NCI-H226 (cell line): ENCODE results near the gene SMG5.

Experiments used
- DNase-seq: peaks from one replicate; pipeline ENCODE4 v3.0.0-alpha.2; 2015

SMG5 gene

GRCh38 chr1:156279837-156280236 is 2.8 kb downstream of the SMG5 start:
- no peak for DNase-seq

- DNase-seq, result peak; percentile 28
Measured at GRCh38 chr1:156276966-156277381, 5.7 kb downstream of the SMG5 start.

DNA sequence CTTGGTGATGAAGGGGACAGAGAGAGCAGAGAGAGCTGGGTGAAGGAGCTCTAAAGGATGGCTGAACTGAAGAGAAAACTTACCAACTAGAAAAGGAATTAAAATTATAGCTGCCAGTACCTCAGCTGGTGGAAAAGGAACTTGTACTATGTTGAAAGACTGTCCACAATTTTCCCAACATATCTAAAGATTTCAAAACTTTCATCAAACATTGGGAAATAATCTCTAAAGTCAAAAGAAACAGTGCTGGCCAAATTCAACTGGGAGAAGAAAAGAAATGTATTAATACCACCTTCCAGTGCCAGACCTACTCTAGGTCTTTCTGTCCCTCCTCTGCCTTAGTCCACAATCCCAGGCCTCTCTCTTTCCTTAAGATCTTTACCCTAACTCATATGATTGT is 6.1 kb downstream of the SMG5 start:
- no peak for DNase-seq

GRCh38 chr1:156270314-156270713 is 12.3 kb downstream of the SMG5 start:
- DNase-seq, result no peak

- DNase-seq, result peak; percentile 70
Measured at GRCh38 chr1:156268336-156268735, 14.3 kb downstream of the SMG5 start.

DNA sequence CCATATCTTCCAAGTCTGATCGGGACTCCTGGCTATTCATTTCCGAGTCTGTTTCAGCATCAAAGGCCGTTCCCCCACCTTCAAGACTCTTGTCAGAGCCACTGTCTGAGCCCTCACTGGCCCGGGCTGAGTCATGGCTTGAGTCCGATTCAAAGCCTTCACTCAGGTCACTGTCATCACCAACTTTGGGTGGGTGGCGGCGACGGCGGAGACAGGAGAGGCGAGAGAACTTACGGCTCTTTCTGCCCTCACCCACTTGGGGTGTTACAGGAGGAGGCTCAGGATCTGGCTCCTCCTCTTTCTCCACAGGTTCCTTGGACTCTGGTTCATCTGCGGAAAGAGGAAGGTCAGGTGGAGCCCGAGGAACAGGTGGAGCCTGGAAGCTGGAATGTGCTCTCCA is 16.6 kb downstream of the SMG5 start:
- DNase-seq, result no peak

- no peak for DNase-seq
Measured at GRCh38 chr1:156263288-156263655, 19.4 kb downstream of the SMG5 start.

GRCh38 chr1:156262461-156263287 is 20.0 kb downstream of the SMG5 start:
- DNase-seq, result peak; percentile 71

- DNase-seq, result no peak
Measured at GRCh38 chr1:156260896-156261295, 21.7 kb downstream of the SMG5 start.

DNA sequence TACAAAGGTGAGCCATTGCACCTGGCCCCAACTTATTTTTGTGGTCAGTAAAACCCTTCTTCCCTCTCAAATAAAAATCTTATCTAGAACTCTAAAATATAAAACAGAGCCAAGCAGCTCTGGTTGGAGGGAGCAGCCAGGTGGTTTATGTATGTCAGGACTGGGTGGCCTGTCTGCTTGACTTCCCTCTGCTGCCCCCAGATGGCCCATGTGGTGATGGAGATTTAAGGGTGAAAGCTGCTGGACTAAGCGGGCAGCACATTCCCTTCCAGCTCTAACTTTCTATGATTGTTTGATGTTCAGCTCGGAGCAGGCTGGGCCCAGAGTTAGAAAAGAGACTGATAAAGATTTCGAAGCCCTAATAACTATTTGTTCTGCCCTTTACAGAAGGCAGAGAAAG is 22.8 kb downstream of the SMG5 start:
- no peak for DNase-seq

DNA sequence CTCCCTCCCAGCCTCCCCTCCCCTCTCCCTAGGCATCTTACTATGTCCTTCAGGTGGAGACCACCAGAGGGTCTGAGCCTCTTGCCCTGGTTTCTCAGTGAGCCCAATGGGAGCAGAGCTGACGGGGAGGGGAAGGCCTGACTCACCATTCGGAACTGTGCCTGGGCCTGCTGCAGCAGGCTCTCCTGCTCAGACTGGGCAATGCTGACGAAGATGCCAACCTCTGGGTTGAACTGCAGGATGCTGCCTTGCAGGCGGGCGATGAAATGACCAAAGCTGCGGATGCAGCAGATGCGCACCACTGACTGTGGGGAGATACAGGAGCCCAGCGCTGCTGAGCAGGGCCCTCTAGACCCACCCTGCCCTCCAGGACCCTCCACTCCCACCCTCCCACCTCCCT is 23.8 kb downstream of the SMG5 start:
- DNase-seq, result no peak

DNA sequence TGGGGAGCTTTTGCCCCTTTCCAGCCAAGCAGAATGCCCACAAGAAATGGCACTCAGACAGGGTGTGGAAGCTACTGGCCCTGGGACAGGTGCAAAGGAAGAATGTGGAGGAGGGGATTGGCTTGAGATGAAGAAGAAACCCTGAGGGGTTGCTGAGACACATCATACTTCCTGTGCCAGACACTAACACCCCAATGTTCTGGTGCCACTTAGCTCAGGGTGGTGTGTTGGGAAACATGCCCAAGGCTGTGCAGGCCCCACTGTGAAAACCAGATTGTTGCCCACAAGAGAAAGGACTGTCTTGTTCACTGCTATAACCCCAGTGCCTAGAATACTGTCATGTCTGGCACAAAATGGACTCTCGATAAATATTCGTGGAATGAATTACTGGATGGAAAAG is 24.9 kb downstream of the SMG5 start:
- no peak for DNase-seq

DNA sequence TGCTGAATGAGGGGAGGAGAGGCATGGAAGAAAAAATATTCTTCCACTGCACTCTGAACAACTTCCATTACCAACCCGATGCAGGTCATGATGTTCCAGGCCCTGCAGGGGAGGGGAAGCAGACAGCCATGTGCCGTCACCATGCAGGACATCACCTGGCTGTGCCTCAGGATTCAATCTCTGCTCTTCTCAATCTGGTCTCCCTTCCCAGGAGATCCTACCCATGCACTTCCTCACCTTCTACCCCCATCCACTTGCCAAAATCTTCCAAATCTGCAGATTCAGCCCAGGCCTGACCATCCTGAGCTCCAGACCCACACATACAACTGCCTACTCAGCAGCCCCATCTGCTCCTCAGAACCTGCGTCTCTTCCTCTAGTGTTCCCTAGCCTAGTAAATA is 29.0 kb downstream of the SMG5 start:
- DNase-seq, result no peak

DNA sequence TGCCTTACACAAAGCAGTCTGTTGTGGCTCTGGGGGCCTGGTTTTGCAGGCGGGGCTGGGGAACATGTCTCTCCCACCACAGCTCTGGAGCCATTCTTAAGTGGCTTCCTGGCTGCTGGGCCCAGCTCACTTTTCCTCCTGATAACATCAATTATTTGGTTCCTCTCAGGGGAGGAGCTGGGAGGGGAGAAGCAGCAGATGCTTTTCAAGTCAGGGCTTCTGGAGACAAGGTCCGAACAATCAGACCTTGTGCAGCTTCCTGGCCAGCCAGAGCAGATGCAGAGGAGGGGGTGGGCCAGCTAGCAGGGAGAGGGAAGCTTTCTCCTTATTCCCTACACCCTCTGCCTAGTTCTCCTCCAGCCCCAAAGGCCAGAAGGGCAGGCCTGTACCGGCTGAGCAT is 31.1 kb downstream of the SMG5 start:
- DNase-seq, result no peak

- no peak for DNase-seq
Measured at GRCh38 chr1:156249593-156249992, 33.0 kb downstream of the SMG5 start.

- DNase-seq, result no peak
Measured at GRCh38 chr1:156248323-156248683, 34.3 kb downstream of the SMG5 start.

GRCh38 chr1:156247460-156248322 is 34.9 kb downstream of the SMG5 start, which contains the start of gene PAQR6:
Gene PAQR6, minus strand, starts transcription at chr1:156248056. Its CDS starts 1,325 bp downstream, at chr1:156246731.
- DNase-seq, result no peak

DNA sequence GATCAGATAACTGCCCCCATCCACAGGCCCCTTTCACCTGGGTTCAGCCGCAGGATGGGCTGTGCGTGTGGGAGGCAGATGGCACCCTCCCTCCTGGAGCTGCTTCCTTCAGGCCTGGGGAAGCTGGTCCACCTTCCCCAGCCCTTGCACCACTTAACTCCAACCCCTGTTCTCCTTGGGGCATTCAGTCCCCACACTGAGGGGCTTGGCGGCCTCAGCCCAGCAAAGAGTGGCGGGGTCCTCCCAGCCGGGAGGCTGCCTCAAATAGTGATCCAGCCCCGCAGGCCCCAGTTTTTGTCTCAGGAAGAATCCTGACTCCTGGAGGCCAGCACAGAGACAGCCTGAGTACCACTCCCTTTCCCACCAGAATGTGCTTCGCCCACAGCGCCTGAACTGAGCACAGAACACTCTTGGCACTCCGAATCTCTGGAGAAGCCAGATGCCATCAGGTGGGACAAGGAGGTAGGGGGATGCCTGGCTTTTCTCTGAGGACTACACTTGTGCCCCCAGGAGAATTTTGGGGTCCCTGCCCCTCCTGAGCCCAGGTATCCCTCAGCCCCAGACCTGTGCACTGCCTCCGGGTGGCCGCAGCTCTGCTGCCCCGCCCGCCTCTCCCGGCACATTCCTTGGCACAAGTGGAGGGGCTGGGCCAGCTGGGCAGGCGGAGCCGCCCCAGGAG is 35.7 kb downstream of the SMG5 start:
- no peak for DNase-seq

GRCh38 chr1:156246241-156246780 is 36.3 kb downstream of the SMG5 start:
- no peak for DNase-seq

DNA sequence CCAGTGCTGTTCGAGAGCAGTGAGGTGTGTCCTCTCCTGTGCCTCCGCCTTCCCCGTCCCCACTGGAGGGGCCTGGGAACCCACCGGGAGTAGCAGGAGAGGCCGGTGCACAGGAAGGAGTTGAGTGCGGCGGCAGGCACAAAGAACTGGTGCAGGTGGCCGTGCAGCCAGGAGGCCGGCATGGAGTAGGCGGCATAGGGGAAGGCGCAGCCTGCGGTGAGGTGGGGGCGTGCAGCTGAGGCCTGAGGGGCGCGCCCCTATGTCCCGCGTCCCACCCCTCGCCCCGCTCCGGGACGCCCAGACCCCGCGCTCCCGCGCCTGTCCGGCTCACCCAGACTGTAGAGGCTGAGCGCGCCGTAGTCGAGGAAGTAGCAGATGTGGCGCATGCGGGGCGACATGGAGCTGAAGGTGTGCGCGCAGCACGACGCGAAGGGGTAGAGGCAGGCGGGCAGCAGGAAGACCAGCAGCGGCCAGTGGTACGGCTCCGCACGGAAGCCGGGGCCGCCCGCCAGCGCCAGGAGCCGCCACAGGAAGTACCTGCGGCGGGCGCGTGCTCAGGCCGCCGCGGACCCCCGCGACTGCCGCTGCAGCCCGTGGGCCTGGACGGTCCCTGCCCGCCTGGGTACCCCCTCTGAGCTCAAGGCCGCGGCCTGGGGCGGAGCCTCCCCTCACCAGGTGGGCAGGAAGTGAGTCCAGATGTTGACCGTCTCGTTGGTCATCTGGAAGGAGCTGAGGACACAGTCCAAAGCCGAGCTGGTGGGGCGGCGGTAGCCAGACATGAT is 37.0 kb downstream of the SMG5 start:
- no peak for DNase-seq

GRCh38 chr1:156244712-156245111 is 37.9 kb downstream of the SMG5 start:
- no peak for DNase-seq

DNA sequence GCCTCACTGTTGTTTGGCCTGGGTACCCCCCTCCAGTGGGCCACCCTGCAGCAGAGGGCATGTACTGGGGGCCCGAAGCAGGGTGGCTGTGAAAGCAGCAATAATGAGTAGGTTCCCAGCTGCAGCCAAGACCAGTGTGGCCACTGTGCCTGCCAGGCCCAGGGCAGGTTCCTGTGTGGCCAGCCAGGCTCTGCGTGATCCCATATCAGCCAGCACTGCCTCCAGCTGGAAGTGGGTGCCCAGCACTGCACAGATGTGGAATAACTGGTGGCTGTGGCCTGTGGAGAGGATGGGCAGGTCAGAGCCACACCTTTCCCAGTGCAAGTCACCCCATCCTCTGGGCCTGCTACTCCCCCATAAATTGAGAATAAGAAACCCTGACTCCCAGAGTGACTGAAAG is 38.5 kb downstream of the SMG5 start:
- no peak for DNase-seq
